NCI-H1105 treated with DMSO at 0.1 percent for 48 hours (cell line): ENCODE measurements around the gene PPIP5K2.
"Not testable (repeated sequence)": the region's sequence is repeated elsewhere in the genome, so short reads cannot be mapped to it uniquely, and the experiment has no call there.

Experiments
- DNase-seq: peaks from one replicate; lab custom pipeline; 2025; lab: John Stamatoyannopoulos, UW

PPIP5K2 gene

GRCh38 chr5:103122242-103122641, 2.1 kb downstream of the PPIP5K2 start:
- DNase-seq = no peak

- no peak for DNase-seq
Observed at GRCh38 chr5:103126557-103126956, 6.5 kb downstream of the PPIP5K2 start.

GRCh38 chr5:103127292-103127817, 7.3 kb downstream of the PPIP5K2 start:
- DNase-seq = no peak

- no peak for DNase-seq
Observed at GRCh38 chr5:103128202-103128601, 8.1 kb downstream of the PPIP5K2 start.

GRCh38 chr5:103132684-103133083, 12.6 kb downstream of the PPIP5K2 start:
- no peak for DNase-seq

- no peak for DNase-seq
Observed at GRCh38 chr5:103133231-103133630, 13.1 kb downstream of the PPIP5K2 start.

GRCh38 chr5:103135461-103135860, 15.4 kb downstream of the PPIP5K2 start:
- DNase-seq = no peak

GRCh38 chr5:103138202-103138690, 18.1 kb downstream of the PPIP5K2 start:
- DNase-seq = no peak

- peak; percentile 36 for DNase-seq
Observed at GRCh38 chr5:103139264-103139865, 19.3 kb downstream of the PPIP5K2 start.

- DNase-seq = not testable (repeated sequence)
Observed at GRCh38 chr5:103142132-103142531, 22.0 kb downstream of the PPIP5K2 start.

GRCh38 chr5:103145196-103145595, 25.1 kb downstream of the PPIP5K2 start:
- no peak for DNase-seq

GRCh38 chr5:103148213-103148612, 28.1 kb downstream of the PPIP5K2 start:
- no peak for DNase-seq

- DNase-seq = no peak
Observed at GRCh38 chr5:103151156-103151555, 31.1 kb downstream of the PPIP5K2 start.

- DNase-seq = no peak
Observed at GRCh38 chr5:103166706-103167105, 46.6 kb downstream of the PPIP5K2 start.

GRCh38 chr5:103174147-103174546, 54.0 kb downstream of the PPIP5K2 start:
- no peak for DNase-seq

- DNase-seq = no peak
Observed at GRCh38 chr5:103177543-103177942, 57.4 kb downstream of the PPIP5K2 start.

GRCh38 chr5:103178167-103178566, 58.1 kb downstream of the PPIP5K2 start:
- DNase-seq = no peak

- no peak for DNase-seq
Observed at GRCh38 chr5:103186152-103186551, 66.1 kb downstream of the PPIP5K2 start.

GRCh38 chr5:103188436-103188835, 68.3 kb downstream of the PPIP5K2 start:
- no peak for DNase-seq

- no peak for DNase-seq
Observed at GRCh38 chr5:103203226-103203625, 83.1 kb downstream of the PPIP5K2 start.

GRCh38 chr5:103204990-103205389, 84.9 kb downstream of the PPIP5K2 start:
- not testable (repeated sequence) for DNase-seq

GRCh38 chr5:103205991-103206700, 86.0 kb downstream of the PPIP5K2 start:
- no peak for DNase-seq

GRCh38 chr5:103207011-103207410, 86.9 kb downstream of the PPIP5K2 start:
- no peak for DNase-seq
